GM12878 (cell line): ENCODE results near the gene SASH3. TPM values are rescaled to one million over a fixed set of nuclear protein-coding genes. Genes with fewer than 3 reads are reported as not detected.

Source experiments
- ATAC-seq: fragments of 200-7000 bp; cut with Tn5 transposase; 3 replicates; pipeline ENCODE4 v1.9.1; 2020; ENCODE audit warnings: mild to moderate bottlenecking, moderate library complexity
- BruUV-seq: library from RNA; stranded (reverse); fragments of 400-500 nt; replicated peaks from 2 replicates; lab custom pipeline; 2021; lab: Mats Ljungman, UMichigan
- CTCF ChIA-PET: fragments of 300-600 bp; sonication (Branson Sonifier 250); formaldehyde crosslinking; extraction: SDS; loops from one replicate; lab custom pipeline; 2021; ENCODE audit warnings: inconsistent platforms; lab: Yijun Ruan, JAX
- POLR2A ChIA-PET: fragments of 350-600 bp; formaldehyde crosslinking; extraction: SDS; loops from one replicate; lab custom pipeline; 2021; ENCODE audit warnings: inconsistent platforms; lab: Charles Lee
- RAD21 ChIA-PET: fragments of 300-600 bp; sonication (Branson Sonifier 250); formaldehyde crosslinking; loops from one replicate; lab custom pipeline; 2023; ENCODE audit warnings: antibody characterized with exemption; ENCODE audit not compliant: unreplicated experiment; lab: Charles Lee
- SMC1A ChIA-PET: fragments of 300-600 bp; sonication (Branson Sonifier 250); formaldehyde crosslinking; loops from one replicate; lab custom pipeline; 2023; ENCODE audit not compliant: unreplicated experiment, uncharacterized antibody; lab: Charles Lee
- DNase-seq: peaks from one replicate; pipeline ENCODE4 v3.0.0-alpha.2; 2011; ENCODE audit warnings: low read depth, low spot score
- FAIRE-seq: peaks from 3 replicates; lab custom pipeline; 2011; peaks lifted over from hg19 to GRCh38; lab: Jason Lieb, UNC
- H2AFZ ChIP-seq: 2 replicates; pipeline ENCODE4 v1.6.0; 2011; ENCODE audit warnings: low read depth, low read length, control low read depth; ENCODE audit not compliant: control insufficient read depth
- H3K27ac ChIP-seq: 2 replicates; pipeline ENCODE4 v1.5.1; 2011; ENCODE audit warnings: control low read depth; ENCODE audit not compliant: control insufficient read depth, insufficient read depth
- H3K27me3 ChIP-seq, 2 experiments: replicated peaks in 1 of 2; 2 replicates each; pipeline versions ENCODE4 v1.6.0 to v1.6.1; 2011; ENCODE audit warnings: low read length in 1 of 2; ENCODE audit not compliant: control insufficient read depth in 2 of 2, insufficient read depth in 2 of 2
- H3K36me3 ChIP-seq, 2 experiments: 2 replicates each; pipeline ENCODE4 v1.5.1; 2011; ENCODE audit warnings: low read length in 1 of 2; ENCODE audit not compliant: control insufficient read depth in 2 of 2, insufficient read depth in 2 of 2
- H3K4me1 ChIP-seq: 2 replicates; pipeline ENCODE4 v1.6.1; 2011; ENCODE audit warnings: mild to moderate bottlenecking, low read length, moderate library complexity, mixed read lengths; ENCODE audit not compliant: control insufficient read depth, insufficient read depth
- H3K4me2 ChIP-seq: 2 replicates; pipeline ENCODE4 v1.6.0; 2011; ENCODE audit warnings: control low read depth; ENCODE audit not compliant: control insufficient read depth, insufficient read depth
- H3K4me3 ChIP-seq: fragments of 200-600 bp; sonication (generic); 2 replicates; pipeline ENCODE4 v1.5.1; 2016
- H3K79me2 ChIP-seq: 2 replicates; pipeline ENCODE4 v1.6.0; 2011; ENCODE audit warnings: low read length; ENCODE audit not compliant: control insufficient read depth, insufficient read depth
- H3K9ac ChIP-seq: 2 replicates; pipeline ENCODE4 v1.8.0; 2011; ENCODE audit warnings: low read length, control low read depth, mixed read lengths; ENCODE audit not compliant: control insufficient read depth, insufficient read depth
- H3K9me3 ChIP-seq: replicated peaks from 3 replicates; pipeline ENCODE4 v1.5.1; 2011; ENCODE audit warnings: mild to moderate bottlenecking, low read length; ENCODE audit not compliant: control insufficient read depth, insufficient read depth
- H4K20me1 ChIP-seq: 2 replicates; pipeline ENCODE4 v1.6.0; 2011; ENCODE audit not compliant: control insufficient read depth, insufficient read depth
- CHD2 ChIP-seq: IDR thresholded peaks from 2 replicates; pipeline ENCODE4 v1.6.1; 2011; ENCODE audit warnings: low read depth, low read length, improper control_type of control experiment, borderline replicate concordance
- CHD4 ChIP-seq: fragments of 200-600 bp; sonication (generic); IDR thresholded peaks from 2 replicates; pipeline ENCODE4 v1.6.1; 2016; ENCODE audit warnings: mild to moderate bottlenecking
- E2F4 ChIP-seq: IDR thresholded peaks from 2 replicates; pipeline ENCODE4 v1.6.1; 2012; ENCODE audit warnings: low read depth, low read length, improper control_type of control experiment
- ESRRA ChIP-seq: IDR thresholded peaks from 2 replicates; pipeline ENCODE4 v1.6.1; 2012; ENCODE audit warnings: mild to moderate bottlenecking, low read length, improper control_type of control experiment
- FOS ChIP-seq: IDR thresholded peaks from 3 replicates; pipeline ENCODE4 v1.6.1; 2011; ENCODE audit warnings: borderline replicate concordance; ENCODE audit not compliant: insufficient read length; ENCODE audit errors: extremely low read depth
- FOXK2 ChIP-seq: fragments of 450-650 bp; IDR thresholded peaks from 2 replicates; pipeline ENCODE4 v1.6.1; 2017; ENCODE audit warnings: mild to moderate bottlenecking, moderate library complexity
- GABPA ChIP-seq: IDR thresholded peaks from 2 replicates; pipeline ENCODE4 v1.6.1; 2014; ENCODE audit warnings: antibody characterized with exemption, low read depth, mild to moderate bottlenecking, inconsistent platforms
- KLF5 ChIP-seq: fragments of 450-650 bp; IDR thresholded peaks from 2 replicates; pipeline ENCODE4 v1.6.1; 2014; ENCODE audit warnings: mild to moderate bottlenecking; ENCODE audit not compliant: partially characterized antibody
- MAX ChIP-seq: IDR thresholded peaks from 2 replicates; pipeline ENCODE4 v1.6.1; 2012; ENCODE audit warnings: low read depth, low read length, improper control_type of control experiment
- NFYA ChIP-seq: IDR thresholded peaks from 2 replicates; pipeline ENCODE4 v1.6.1; 2011; ENCODE audit warnings: low read depth, mild to moderate bottlenecking, low read length, improper control_type of control experiment, borderline replicate concordance
- RBBP5 ChIP-seq: fragments of 200-600 bp; sonication (generic); conservative IDR thresholded peaks from 2 replicates; pipeline ENCODE4 v1.6.1; 2016
- RFX5 ChIP-seq: IDR thresholded peaks from 2 replicates; pipeline ENCODE4 v1.6.1; 2011; ENCODE audit warnings: low read depth, low read length, improper control_type of control experiment
- SP1 ChIP-seq: IDR thresholded peaks from one replicate; pipeline ENCODE4 v1.6.1; 2011; ENCODE audit warnings: low read depth, low read length
- WRNIP1 ChIP-seq: IDR thresholded peaks from 2 replicates; pipeline ENCODE4 v1.6.1; 2011; ENCODE audit warnings: low read depth, low read length, improper control_type of control experiment, borderline replicate concordance
- YBX1 ChIP-seq: fragments of 450-650 bp; IDR thresholded peaks from 2 replicates; pipeline ENCODE4 v1.6.1; 2016; ENCODE audit warnings: antibody characterized with exemption
- ZBED1 ChIP-seq: IDR thresholded peaks from 2 replicates; pipeline ENCODE4 v1.6.1; 2016; ENCODE audit warnings: borderline replicate concordance
- ZNF217 ChIP-seq: fragments of 450-650 bp; IDR thresholded peaks from 2 replicates; pipeline ENCODE4 v1.6.1; 2017; ENCODE audit warnings: antibody characterized with exemption, mild to moderate bottlenecking
- whole genome bisulfite sequencing: methylation state at CpG from one replicate; pipeline ENCODE4 v1.1.6; 2016; ENCODE audit warnings: low lambda C conversion rate; ENCODE audit not compliant: insufficient replicate concordance, insufficient coverage; ENCODE audit errors: missing lambda C conversion rate; 5-methylcytosine and 5-hydroxymethylcytosine counted together
- in situ Hi-C: fragments of 300-500 bp; cut with MboI; formaldehyde crosslinking; loops from 9 replicates; pipeline ENCODE4 v1.14.3; 2018; ENCODE audit warnings: mixed read lengths
- intact Hi-C: fragments of 100-400 bp; cut with micrococcal nuclease; formaldehyde crosslinking; loops from one replicate; pipeline ENCODE4 v1.14.2; 2022; ENCODE audit not compliant: unreplicated experiment
- polyA plus RNA-seq, 11 experiments: library from polyadenylated mRNA; depleted of rRNA in 4 of 11; unstranded in 6 of 11; stranded (reverse) in 5 of 11; fragments of >200 nt; fragmentation: Nextera tagmentation in 4 of 11; fragmentation: Illumina TruSeq in 1 of 11; extraction: Ambion mirVana in 4 of 11; extraction: Trizol in 1 of 11; gene quantifications; 1 replicate in 1 of 11; 2 replicates in 10 of 11; pipeline versions ENCODE4 v1.2.1 to v1.2.3, GENCODE V29; 2011 to 2016; ENCODE audit warnings: inconsistent platforms in 2 of 11, missing spikeins in 2 of 11, low read depth in 1 of 11
- total RNA-seq, 4 experiments: library from RNA; depleted of rRNA in 3 of 4; stranded (reverse); fragments of >200 nt in 3 of 4; fragmentation: Illumina TruSeq in 1 of 4; extraction: Trizol in 1 of 4; gene quantifications; 2 replicates each; pipeline versions ENCODE4 v1.2.1 to v1.2.3, GENCODE V29; 2013 to 2021
- TF ChIP-seq, protein P1 (sequence below): fragments of 450-650 bp; IDR thresholded peaks from 2 replicates; pipeline ENCODE4 v1.6.1; 2017; ENCODE audit warnings: mild to moderate bottlenecking, low read depth, inconsistent platforms; ENCODE audit not compliant: poor library complexity, severe bottlenecking
- TF ChIP-seq, protein P2 (sequence below): fragments of 450-650 bp; formaldehyde crosslinking; IDR thresholded peaks from 2 replicates; pipeline ENCODE4 v1.4.0; 2022; ENCODE audit warnings: mild to moderate bottlenecking, moderate library complexity

The SASH3 gene
- total and polyA plus RNA-seq, 10 of the 15 experiments (the other 5 are each of a cell fraction or from before 2014, with no cell fraction given), result 23.1 to 233 (median 160) TPM

GRCh38 chrX:129761596-129761995 is 18.2 kb upstream of the SASH3 start (continued):
- TF ChIP-seq RBBP5 (no peak), ZBED1 (no peak), WRNIP1 (no peak), FOS (no peak), E2F4 (no peak), YBX1 (no peak)
- TF ChIP-seq, protein P1, sequence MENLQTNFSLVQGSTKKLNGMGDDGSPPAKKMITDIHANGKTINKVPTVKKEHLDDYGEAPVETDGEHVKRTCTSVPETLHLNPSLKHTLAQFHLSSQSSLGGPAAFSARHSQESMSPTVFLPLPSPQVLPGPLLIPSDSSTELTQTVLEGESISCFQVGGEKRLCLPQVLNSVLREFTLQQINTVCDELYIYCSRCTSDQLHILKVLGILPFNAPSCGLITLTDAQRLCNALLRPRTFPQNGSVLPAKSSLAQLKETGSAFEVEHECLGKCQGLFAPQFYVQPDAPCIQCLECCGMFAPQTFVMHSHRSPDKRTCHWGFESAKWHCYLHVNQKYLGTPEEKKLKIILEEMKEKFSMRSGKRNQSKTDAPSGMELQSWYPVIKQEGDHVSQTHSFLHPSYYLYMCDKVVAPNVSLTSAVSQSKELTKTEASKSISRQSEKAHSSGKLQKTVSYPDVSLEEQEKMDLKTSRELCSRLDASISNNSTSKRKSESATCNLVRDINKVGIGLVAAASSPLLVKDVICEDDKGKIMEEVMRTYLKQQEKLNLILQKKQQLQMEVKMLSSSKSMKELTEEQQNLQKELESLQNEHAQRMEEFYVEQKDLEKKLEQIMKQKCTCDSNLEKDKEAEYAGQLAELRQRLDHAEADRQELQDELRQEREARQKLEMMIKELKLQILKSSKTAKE, result no peak

GRCh38 chrX:129762448-129762847 is 17.3 kb upstream of the SASH3 start:
- Histone ChIP-seq H3K4me1 (peaks cover 25% of the 10 kb centered on the region), H3K27ac (no peak overlapping the region), H3K27me3 (no peaks in the 10 kb centered on the region), H3K9me3 (no peaks in the 10 kb centered on the region), H3K4me3 (no peak overlapping the region), H3K79me2 (no peaks in the 10 kb centered on the region), H2AFZ (no peak overlapping the region), H3K36me3 (no peaks in the 10 kb centered on the region), H3K9ac (no peak overlapping the region), H3K4me2 (no peak overlapping the region), H4K20me1 (no peaks in the 10 kb centered on the region)
- ATAC-seq (no peak), FAIRE-seq (no peak), DNase-seq (no peak)
- ChIA-PET RAD21 (interaction anchor here (0.9 to 1.0 kb wide), 2 partner anchors 9 to 19 kb away, joined by 3 to 4 read pairs; no protein-coding TSS in a partner anchor), CTCF (interaction anchor here (0.7 to 2.0 kb wide), 3 partner anchors 10 to 72 kb away, joined by 3 to 16 read pairs (median 7); no protein-coding TSS in a partner anchor), POLR2A (interaction anchor here (0.9 to 1.7 kb wide), 2 partner anchors 10 to 15 kb away, joined by 4 to 6 read pairs; no protein-coding TSS in a partner anchor), SMC1A (interaction anchor here (0.6 to 1.9 kb wide), 2 partner anchors 10 to 60 kb away, joined by 3 to 4 read pairs; no protein-coding TSS in a partner anchor)
- intact Hi-C loops, result no loop called here
- no TSS peak for BruUV-seq
- WGBS, result 81% methylated on average over 3 of the region's 3 CpGs
- in situ Hi-C loops, result no loop called here
- TF ChIP-seq NFYA (no peak), SP1 (no peak), ZNF217 (no peak), CHD2 (no peak), ESRRA (no peak), MAX (no peak), CHD4 (no peak), FOXK2 (no peak), RFX5 (no peak), GABPA (no peak), KLF5 (no peak)
- TF ChIP-seq, protein P2, sequence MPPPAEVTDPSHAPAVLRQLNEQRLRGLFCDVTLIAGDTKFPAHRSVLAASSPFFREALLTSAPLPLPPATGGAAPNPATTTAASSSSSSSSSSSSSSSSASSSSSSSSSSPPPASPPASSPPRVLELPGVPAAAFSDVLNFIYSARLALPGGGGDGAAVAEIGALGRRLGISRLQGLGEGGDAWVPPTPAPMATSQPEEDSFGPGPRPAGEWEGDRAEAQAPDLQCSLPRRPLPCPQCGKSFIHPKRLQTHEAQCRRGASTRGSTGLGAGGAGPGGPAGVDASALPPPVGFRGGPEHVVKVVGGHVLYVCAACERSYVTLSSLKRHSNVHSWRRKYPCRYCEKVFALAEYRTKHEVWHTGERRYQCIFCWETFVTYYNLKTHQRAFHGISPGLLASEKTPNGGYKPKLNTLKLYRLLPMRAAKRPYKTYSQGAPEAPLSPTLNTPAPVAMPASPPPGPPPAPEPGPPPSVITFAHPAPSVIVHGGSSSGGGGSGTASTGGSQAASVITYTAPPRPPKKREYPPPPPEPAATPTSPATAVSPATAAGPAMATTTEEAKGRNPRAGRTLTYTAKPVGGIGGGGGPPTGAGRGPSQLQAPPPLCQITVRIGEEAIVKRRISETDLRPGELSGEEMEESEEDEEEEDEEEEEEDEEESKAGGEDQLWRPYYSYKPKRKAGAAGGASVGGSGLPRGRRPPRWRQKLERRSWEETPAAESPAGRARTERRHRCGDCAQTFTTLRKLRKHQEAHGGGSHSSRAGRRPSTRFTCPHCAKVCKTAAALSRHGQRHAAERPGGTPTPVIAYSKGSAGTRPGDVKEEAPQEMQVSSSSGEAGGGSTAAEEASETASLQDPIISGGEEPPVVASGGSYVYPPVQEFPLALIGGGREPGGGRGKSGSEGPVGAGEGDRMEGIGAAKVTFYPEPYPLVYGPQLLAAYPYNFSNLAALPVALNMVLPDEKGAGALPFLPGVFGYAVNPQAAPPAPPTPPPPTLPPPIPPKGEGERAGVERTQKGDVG (CRISPR knock-in tag), result no peak
